DMS 273 (cell line): ENCODE results near the gene PLAAT1.

Experiments used
- DNase-seq: peaks from one replicate; lab custom pipeline; 2025; ENCODE audit not compliant: unreplicated experiment; lab: John Stamatoyannopoulos, UW

PLAAT1 gene

GRCh38 chr3:193240850-193241706 is at the start of gene PLAAT1:
PLAAT1 (plus strand) TSS chr3:193241222; CDS start chr3:193255651, 14,429 bp downstream.
- DNase-seq: peak; percentile 99

- peak; percentile 40 for DNase-seq
Measured at GRCh38 chr3:193194371-193194770, 46.7 kb upstream of the PLAAT1 start.

GRCh38 chr3:193196746-193197145 is 44.3 kb upstream of the PLAAT1 start:
- no peak for DNase-seq

GRCh38 chr3:193207290-193208273 is 33.4 kb upstream of the PLAAT1 start:
- peak; percentile 41 for DNase-seq

- DNase-seq: no peak
Measured at GRCh38 chr3:193210618-193211017, 30.4 kb upstream of the PLAAT1 start.

GRCh38 chr3:193211173-193211572 is 29.8 kb upstream of the PLAAT1 start:
- no peak for DNase-seq

- DNase-seq: no peak
Measured at GRCh38 chr3:193211984-193212383, 29.0 kb upstream of the PLAAT1 start.

- DNase-seq: no peak
Measured at GRCh38 chr3:193212844-193213243, 28.2 kb upstream of the PLAAT1 start.

GRCh38 chr3:193214445-193214844 is 26.6 kb upstream of the PLAAT1 start:
- no peak for DNase-seq

GRCh38 chr3:193225302-193226125 is 15.5 kb upstream of the PLAAT1 start:
- no peak for DNase-seq

GRCh38 chr3:193228206-193228605 is 12.8 kb upstream of the PLAAT1 start:
- DNase-seq: no peak

- DNase-seq: peak; percentile 86
Measured at GRCh38 chr3:193229851-193230420, 11.1 kb upstream of the PLAAT1 start.

- peak; percentile 98 for DNase-seq
Measured at GRCh38 chr3:193230610-193231009, 10.4 kb upstream of the PLAAT1 start.

- peak; percentile 92 for DNase-seq
Measured at GRCh38 chr3:193231201-193231600, 9.8 kb upstream of the PLAAT1 start.

- no peak for DNase-seq
Measured at GRCh38 chr3:193236599-193236998, 4.4 kb upstream of the PLAAT1 start.

- peak; percentile 72 for DNase-seq
Measured at GRCh38 chr3:193237030-193237429, 4.0 kb upstream of the PLAAT1 start.

GRCh38 chr3:193240436-193240849 is 579 bp upstream of the PLAAT1 start:
- peak; percentile 79 for DNase-seq

- peak; percentile 70 for DNase-seq
Measured at GRCh38 chr3:193241716-193242115, 694 bp downstream of the PLAAT1 start.

GRCh38 chr3:193243571-193243970 is 2.5 kb downstream of the PLAAT1 start:
- no peak for DNase-seq

GRCh38 chr3:193248848-193249468 is 7.9 kb downstream of the PLAAT1 start:
- peak; percentile 44 for DNase-seq
